ENCODE results near the gene RMND1. TPM values are rescaled to one million over a fixed set of nuclear protein-coding genes. Genes with fewer than 3 reads are reported as not detected.

The RMND1 gene
- total RNA-seq, 1 donor from 2014 or later: 44.0 TPM

- no peak for TF ChIP-seq CTCF (IDR thresholded peaks at IDR 0.05)
- TF ChIP-seq EZH2 (IDR thresholded peaks at IDR 0.05): no peak
- no peak for TF ChIP-seq EZH2phosphoT487 (IDR thresholded peaks at IDR 0.05)
- Histone ChIP-seq H3K4me1 (peaks cover 13% of the 10 kb centered on the region), H2AFZ (replicated peaks) (no peak overlapping the region), H3K4me3 (no peak overlapping the region), H3K79me2 (ENCODE audit: low read depth) (no peaks in the 10 kb centered on the region), H3K36me3 (peaks cover 14% of the 10 kb centered on the region), H3K4me2 (no peak overlapping the region), H3K9me3 (ENCODE audit: low read depth) (no peaks in the 10 kb centered on the region), H4K20me1 (ENCODE audit: low read depth) (peaks cover 3% of the 10 kb centered on the region), H3K9ac (no peak overlapping the region), H3K27ac (no peak overlapping the region), H3F3A (ENCODE audit: low read depth) (peaks cover 11% of the 10 kb centered on the region), H3K27me3 (no peaks in the 10 kb centered on the region)
- no peak overlapping the region for H3K27ac Mint-ChIP-seq
- H3K4me3 Mint-ChIP-seq: no peak overlapping the region
- peaks cover 19% of the 10 kb centered on the region for H3K36me3 Mint-ChIP-seq
- no peak for DNase-seq (ENCODE audit: low spot score)
- no peaks in the 10 kb centered on the region for H3K27me3 Mint-ChIP-seq (ENCODE audit: insufficient read depth, low read depth)
- H3K9me3 Mint-ChIP-seq: no peaks in the 10 kb centered on the region
- H3K4me1 Mint-ChIP-seq: peaks cover 9% of the 10 kb centered on the region
Observed at GRCh38 chr6:151428093-151428735, 23.7 kb downstream of the RMND1 start.

- H3F3A ChIP-seq (ENCODE audit: low read depth): no peaks in the 10 kb centered on the region
- H3K4me2 ChIP-seq: no peak overlapping the region
- no peak overlapping the region for H3K9ac ChIP-seq
- H3K4me3 Mint-ChIP-seq: no peak overlapping the region
- H3K27ac ChIP-seq: no peak overlapping the region
- no peak overlapping the region for H3K27ac Mint-ChIP-seq
- no peak overlapping the region for H3K4me3 ChIP-seq
- H3K4me1 ChIP-seq: peaks cover under 1% of the 10 kb centered on the region
- no peak for DNase-seq (ENCODE audit: low spot score)
- no peaks in the 10 kb centered on the region for H3K9me3 ChIP-seq (ENCODE audit: low read depth)
- H3K27me3 ChIP-seq: no peaks in the 10 kb centered on the region
- no peak for TF ChIP-seq EZH2phosphoT487 (IDR thresholded peaks at IDR 0.05)
- H3K27me3 Mint-ChIP-seq (ENCODE audit: insufficient read depth, low read depth): no peaks in the 10 kb centered on the region
- no peaks in the 10 kb centered on the region for H3K4me1 Mint-ChIP-seq
- peaks cover 15% of the 10 kb centered on the region for H3K36me3 Mint-ChIP-seq
- H2AFZ ChIP-seq (replicated peaks): no peak overlapping the region
- H3K9me3 Mint-ChIP-seq: no peaks in the 10 kb centered on the region
- no peaks in the 10 kb centered on the region for H3K79me2 ChIP-seq (ENCODE audit: low read depth)
- no peaks in the 10 kb centered on the region for H4K20me1 ChIP-seq (ENCODE audit: low read depth)
- H3K36me3 ChIP-seq: peaks cover 13% of the 10 kb centered on the region
Observed at GRCh38 chr6:151425561-151425960, 26.4 kb downstream of the RMND1 start.

DNA sequence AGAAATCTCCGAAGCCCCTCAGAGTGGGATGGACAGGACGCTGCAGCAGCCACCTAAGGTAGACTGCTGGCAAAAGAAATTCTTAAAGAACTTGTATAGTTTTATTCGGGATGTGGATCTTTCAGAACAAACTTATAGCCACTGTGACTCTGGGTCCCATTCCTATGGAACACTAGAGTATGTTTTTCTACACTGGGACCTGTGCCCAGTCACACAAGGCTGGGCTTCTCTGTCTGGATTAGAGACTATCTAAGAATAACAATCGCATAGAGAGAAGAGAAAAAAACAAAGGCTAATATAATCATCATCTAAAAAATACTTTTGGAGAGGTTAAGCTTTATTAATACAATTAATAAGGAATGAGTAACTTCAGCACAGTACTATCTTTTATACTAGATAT lies 28.9 kb downstream of the RMND1 start:
- H3K9ac ChIP-seq: no peak overlapping the region
- no peaks in the 10 kb centered on the region for H3K4me1 Mint-ChIP-seq
- H3K4me3 Mint-ChIP-seq: no peak overlapping the region
- no peaks in the 10 kb centered on the region for H3K9me3 Mint-ChIP-seq
- no peaks in the 10 kb centered on the region for H3K36me3 ChIP-seq
- no peak for DNase-seq (ENCODE audit: low spot score)
- no peaks in the 10 kb centered on the region for H3K79me2 ChIP-seq (ENCODE audit: low read depth)
- no peaks in the 10 kb centered on the region for H4K20me1 ChIP-seq (ENCODE audit: low read depth)
- H2AFZ ChIP-seq (replicated peaks): no peak overlapping the region
- no peak overlapping the region for H3K27ac ChIP-seq
- H3K27ac Mint-ChIP-seq: no peak overlapping the region
- TF ChIP-seq CTCF (IDR thresholded peaks at IDR 0.05): no peak
- TF ChIP-seq EZH2 (IDR thresholded peaks at IDR 0.05): no peak
- TF ChIP-seq EZH2phosphoT487 (IDR thresholded peaks at IDR 0.05): no peak
- H3F3A ChIP-seq (ENCODE audit: low read depth): no peaks in the 10 kb centered on the region
- H3K27me3 ChIP-seq: no peaks in the 10 kb centered on the region
- H3K27me3 Mint-ChIP-seq (ENCODE audit: insufficient read depth, low read depth): no peaks in the 10 kb centered on the region
- no peak overlapping the region for H3K4me3 ChIP-seq
- no peak overlapping the region for H3K4me2 ChIP-seq
- no peaks in the 10 kb centered on the region for H3K9me3 ChIP-seq (ENCODE audit: low read depth)
- H3K4me1 ChIP-seq: no peaks in the 10 kb centered on the region
- peaks cover 15% of the 10 kb centered on the region for H3K36me3 Mint-ChIP-seq

DNA sequence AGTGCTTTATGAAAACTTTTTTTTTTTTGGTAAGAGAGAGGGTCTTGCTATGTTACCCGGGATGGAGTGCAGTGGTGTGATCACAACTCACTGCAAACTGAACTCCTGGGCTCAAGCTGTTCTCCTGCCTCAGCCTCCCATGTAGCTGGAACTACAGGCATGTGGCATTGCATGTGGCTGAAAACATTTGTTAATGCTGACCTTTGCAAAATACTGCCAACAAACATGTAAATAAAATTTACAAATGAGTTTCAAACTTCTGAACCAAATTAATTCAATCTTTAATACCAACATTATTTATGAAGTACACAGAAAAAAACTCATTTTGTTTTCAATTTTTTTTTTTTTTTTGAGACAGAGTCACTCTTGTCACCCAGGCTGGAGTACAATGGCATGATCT lies 34.4 kb downstream of the RMND1 start:
- no peak overlapping the region for H2AFZ ChIP-seq (replicated peaks)
- no peaks in the 10 kb centered on the region for H4K20me1 ChIP-seq (ENCODE audit: low read depth)
- no peak for DNase-seq (ENCODE audit: low spot score)
- Mint-ChIP-seq H3K27ac (no peak overlapping the region), H3K4me3 (no peak overlapping the region), H3K27me3 (ENCODE audit: insufficient read depth, low read depth) (no peaks in the 10 kb centered on the region), H3K4me1 (no peaks in the 10 kb centered on the region), H3K36me3 (peaks cover 31% of the 10 kb centered on the region), H3K9me3 (peaks cover 5% of the 10 kb centered on the region)
- no peak overlapping the region for H3K9ac ChIP-seq
- no peak overlapping the region for H3K4me3 ChIP-seq
- no peak overlapping the region for H3K4me2 ChIP-seq
- no peaks in the 10 kb centered on the region for H3K79me2 ChIP-seq (ENCODE audit: low read depth)
- no peaks in the 10 kb centered on the region for H3K9me3 ChIP-seq (ENCODE audit: low read depth)
- H3K27me3 ChIP-seq: no peaks in the 10 kb centered on the region
- H3K36me3 ChIP-seq: peaks cover 13% of the 10 kb centered on the region
- no peaks in the 10 kb centered on the region for H3K4me1 ChIP-seq
- TF ChIP-seq EZH2phosphoT487 (IDR thresholded peaks at IDR 0.05): no peak
- no peak for TF ChIP-seq EZH2 (IDR thresholded peaks at IDR 0.05)
- no peak for TF ChIP-seq CTCF (IDR thresholded peaks at IDR 0.05)
- no peak overlapping the region for H3K27ac ChIP-seq
- H3F3A ChIP-seq (ENCODE audit: low read depth): no peaks in the 10 kb centered on the region

All from neural progenitor cell (in vitro differentiated cells).